Measurements from ENCODE around the gene NOCT. TPM values are rescaled to one million over a fixed set of nuclear protein-coding genes. Genes with fewer than 3 reads are reported as not detected.

Gene NOCT
- total and polyA plus RNA-seq, 2 of the 8 experiments (the other 6 are each of a cell fraction or from before 2014, with no cell fraction given) = 10.4 to 45.5 TPM

GRCh38 chr4:139053909-139054308 lies 38.3 kb downstream of the NOCT start (continued):
- TF ChIP-seq EZH2 (IDR thresholded peaks at IDR 0.05; ENCODE audit: low read depth, low read length, severe bottlenecking) = no peak
- TF ChIP-seq ZNF274 (IDR thresholded peaks at IDR 0.05; ENCODE audit: borderline replicate concordance, extremely low read depth, low read length) = no peak
- TF ChIP-seq NANOG (IDR thresholded peaks at IDR 0.05; ENCODE audit: insufficient read depth, low read depth, low read length, poor library complexity, severe bottlenecking) = no peak

All from H1 (cell line).